CD8-positive, alpha-beta memory T cell (primary cell): ENCODE measurements around the gene PBX2. TPM values are rescaled to one million over a fixed set of nuclear protein-coding genes. Genes with fewer than 3 reads are reported as not detected.

Experiments used
- CTCF ChIA-PET: fragments of 350-600 bp; sonication (Branson Sonifier 250); formaldehyde crosslinking; loops from one replicate; lab custom pipeline; 2021; ENCODE audit warnings: antibody characterized with exemption; lab: Charles Lee
- POLR2A ChIA-PET: fragments of 350-600 bp; sonication (Branson Sonifier 250); formaldehyde crosslinking; loops from one replicate; lab custom pipeline; 2021; ENCODE audit warnings: antibody characterized with exemption; lab: Charles Lee
- DNase-seq, 5 donors: peaks; one replicate each; pipeline versions ENCODE4 v3.0.0 to v3.0.0-alpha.2; 2020 to 2022; ENCODE audit warnings: mixed read lengths in 1 of 5
- H3K27ac ChIP-seq: one replicate; pipeline ENCODE4 v1.7.0; 2013; ENCODE audit warnings: low read depth, mild to moderate bottlenecking, low read length, moderate library complexity
- H3K27me3 ChIP-seq: 2 replicates; pipeline ENCODE4 v1.7.0; 2013; ENCODE audit warnings: low read length, mild to moderate bottlenecking; ENCODE audit not compliant: insufficient read depth, poor library complexity, severe bottlenecking
- H3K36me3 ChIP-seq: 2 replicates; pipeline ENCODE4 v1.7.0; 2013; ENCODE audit warnings: mild to moderate bottlenecking, low read length, moderate library complexity; ENCODE audit not compliant: insufficient read depth
- H3K4me1 ChIP-seq: 2 replicates; pipeline ENCODE4 v1.7.0; 2013; ENCODE audit warnings: mild to moderate bottlenecking, low read length, moderate library complexity; ENCODE audit not compliant: insufficient read depth
- H3K4me3 ChIP-seq: 2 replicates; pipeline ENCODE4 v1.7.0; 2013; ENCODE audit warnings: mild to moderate bottlenecking, low read length
- H3K9me3 ChIP-seq: 2 replicates; pipeline ENCODE4 v1.7.0; 2013; ENCODE audit warnings: mild to moderate bottlenecking, low read length
- H3K27ac Mint-ChIP-seq, 8 donors: one replicate each; pipeline ENCODE4 v1.8.0; 2020 to 2021; ENCODE audit warnings: mixed read lengths in 8 of 8, mild to moderate bottlenecking in 6 of 8, inconsistent platforms in 3 of 8, moderate library complexity in 3 of 8
- H3K27me3 Mint-ChIP-seq, 2 donors: one replicate each; pipeline ENCODE4 v1.8.0; 2020 to 2021; ENCODE audit warnings: mixed read lengths in 2 of 2, mild to moderate bottlenecking in 1 of 2, moderate library complexity in 1 of 2
- H3K36me3 Mint-ChIP-seq, 3 donors: one replicate each; pipeline ENCODE4 v1.8.0; 2020 to 2021; ENCODE audit warnings: mixed read lengths in 3 of 3, inconsistent platforms in 1 of 3, mild to moderate bottlenecking in 1 of 3
- H3K4me1 Mint-ChIP-seq, 3 donors: one replicate each; pipeline ENCODE4 v1.8.0; 2020 to 2021; ENCODE audit warnings: mixed read lengths in 3 of 3, inconsistent platforms in 1 of 3, mild to moderate bottlenecking in 1 of 3
- H3K4me3 Mint-ChIP-seq, 7 donors: one replicate each; pipeline ENCODE4 v1.8.0; 2020 to 2021; ENCODE audit warnings: mixed read lengths in 7 of 7, mild to moderate bottlenecking in 6 of 7, moderate library complexity in 4 of 7, inconsistent platforms in 2 of 7
- H3K9me3 Mint-ChIP-seq, 5 donors: one replicate each; pipeline ENCODE4 v1.8.0; 2020 to 2022; ENCODE audit warnings: mixed read lengths in 5 of 5, mild to moderate bottlenecking in 3 of 5, moderate library complexity in 2 of 5, inconsistent platforms in 1 of 5
- polyA plus RNA-seq: library from polyadenylated mRNA; unstranded; fragments of 300-500 nt; fragmentation: Illumina TruSeq; gene quantifications from one replicate; pipeline ENCODE4 v1.2.3, GENCODE V29; 2021
- total RNA-seq, 2 experiments: library from RNA; stranded (reverse); gene quantifications; one replicate each; pipeline ENCODE4 v1.2.3, GENCODE V29; 2021

Gene PBX2
- total and polyA plus RNA-seq, 3 experiments from 2014 or later = 2.2 to 69.4 (median 63.5) TPM

GRCh38 chr6:32198345-32198696, 8.3 kb upstream of the PBX2 start:
- no peak for DNase-seq
- peak overlapping the region in 4 of 7 donors; percentile 4 to 92 (median 55) for H3K4me3 Mint-ChIP-seq
- Histone ChIP-seq H3K9me3 (no peaks in the 10 kb centered on the region), H3K4me1 (peaks cover 27% of the 10 kb centered on the region), H3K4me3 (no peak overlapping the region), H3K27ac (no peak overlapping the region), H3K27me3 (no peaks in the 10 kb centered on the region), H3K36me3 (no peaks in the 10 kb centered on the region)
- peaks cover 0 to 8% (median 0%) of the 10 kb centered on the region in 3 donors for H3K36me3 Mint-ChIP-seq
- no peaks in the 10 kb centered on the region for H3K9me3 Mint-ChIP-seq
- peaks cover 27 to 32% (median 28%) of the 10 kb centered on the region in 3 donors for H3K4me1 Mint-ChIP-seq
- peak overlapping the region in 5 of 8 donors; percentile 42 to 99 (median 68) for H3K27ac Mint-ChIP-seq
- peaks cover 2 to 8% of the 10 kb centered on the region in 2 donors for H3K27me3 Mint-ChIP-seq
- ChIA-PET CTCF (no interaction called here), POLR2A (interaction anchor here (0.5 kb wide), 1 partner anchor 56 kb away, joined by 4 read pairs; no protein-coding TSS in a partner anchor)

DNA sequence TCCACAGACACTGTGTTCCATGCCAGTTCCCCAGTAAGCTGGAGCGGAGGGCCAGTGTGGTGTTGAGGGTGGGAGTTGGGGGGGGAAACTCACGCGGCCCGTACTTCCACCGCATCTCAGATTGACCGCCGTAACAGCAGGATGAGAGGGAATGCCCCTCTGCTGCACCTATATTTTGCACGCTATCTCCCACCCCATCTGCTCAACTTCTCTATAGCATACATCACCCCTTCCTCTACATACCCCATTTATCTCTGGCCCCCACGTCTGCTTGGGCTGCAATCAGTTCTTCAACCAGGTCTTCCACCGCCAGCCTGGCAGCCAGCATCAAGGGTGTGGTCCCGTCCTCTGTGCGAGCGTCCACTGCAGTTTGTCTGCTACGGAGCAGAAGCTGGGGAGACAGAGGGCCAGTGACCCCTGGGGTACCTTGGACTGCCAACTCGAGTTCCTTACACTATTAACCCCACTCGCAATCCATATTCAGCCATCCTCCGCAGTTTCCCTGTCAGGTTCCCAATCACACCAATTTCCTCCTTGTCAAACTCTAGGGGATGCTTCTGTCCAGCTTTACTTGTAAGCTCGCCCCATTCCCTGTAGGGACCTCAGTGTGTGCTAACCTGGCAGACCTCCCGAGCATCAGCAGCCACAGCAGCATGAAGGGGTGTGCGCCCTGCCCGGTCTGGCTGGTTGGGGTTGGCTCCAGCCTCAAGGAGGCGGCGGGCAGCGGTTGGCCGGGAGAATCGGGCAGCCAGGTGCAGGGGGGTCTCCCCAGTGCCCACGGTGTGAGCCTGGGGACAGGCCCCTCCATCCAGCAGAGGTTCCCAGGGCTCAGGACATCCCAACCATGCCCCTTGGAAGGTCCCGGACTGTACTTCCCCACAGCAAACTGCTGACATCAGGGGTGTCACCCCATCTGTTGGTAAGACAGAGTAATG, 6.9 kb upstream of the PBX2 start:
- Histone ChIP-seq H3K27me3 (no peaks in the 10 kb centered on the region), H3K4me3 (peak overlapping the region; percentile 78), H3K4me1 (peaks cover 34% of the 10 kb centered on the region), H3K36me3 (no peaks in the 10 kb centered on the region), H3K9me3 (no peaks in the 10 kb centered on the region), H3K27ac (peak overlapping the region; percentile 99)
- H3K27ac Mint-ChIP-seq = peak overlapping the region; percentile 98 to 100 (median 100)
- no peaks in the 10 kb centered on the region for H3K9me3 Mint-ChIP-seq
- H3K36me3 Mint-ChIP-seq = peaks cover 0 to 18% (median 0%) of the 10 kb centered on the region in 3 donors
- H3K4me3 Mint-ChIP-seq = peak overlapping the region; percentile 92 to 100 (median 96)
- peaks cover 29 to 37% (median 33%) of the 10 kb centered on the region in 3 donors for H3K4me1 Mint-ChIP-seq
- CTCF ChIA-PET = interaction anchor here (1.3 kb wide), 1 partner anchor 36 kb away, joined by 5 read pairs; no protein-coding TSS in a partner anchor
- H3K27me3 Mint-ChIP-seq = peaks cover 2 to 7% of the 10 kb centered on the region in 2 donors
- POLR2A ChIA-PET = no interaction called here
- peak in 1 of 5 donors; percentile 27 for DNase-seq

DNA sequence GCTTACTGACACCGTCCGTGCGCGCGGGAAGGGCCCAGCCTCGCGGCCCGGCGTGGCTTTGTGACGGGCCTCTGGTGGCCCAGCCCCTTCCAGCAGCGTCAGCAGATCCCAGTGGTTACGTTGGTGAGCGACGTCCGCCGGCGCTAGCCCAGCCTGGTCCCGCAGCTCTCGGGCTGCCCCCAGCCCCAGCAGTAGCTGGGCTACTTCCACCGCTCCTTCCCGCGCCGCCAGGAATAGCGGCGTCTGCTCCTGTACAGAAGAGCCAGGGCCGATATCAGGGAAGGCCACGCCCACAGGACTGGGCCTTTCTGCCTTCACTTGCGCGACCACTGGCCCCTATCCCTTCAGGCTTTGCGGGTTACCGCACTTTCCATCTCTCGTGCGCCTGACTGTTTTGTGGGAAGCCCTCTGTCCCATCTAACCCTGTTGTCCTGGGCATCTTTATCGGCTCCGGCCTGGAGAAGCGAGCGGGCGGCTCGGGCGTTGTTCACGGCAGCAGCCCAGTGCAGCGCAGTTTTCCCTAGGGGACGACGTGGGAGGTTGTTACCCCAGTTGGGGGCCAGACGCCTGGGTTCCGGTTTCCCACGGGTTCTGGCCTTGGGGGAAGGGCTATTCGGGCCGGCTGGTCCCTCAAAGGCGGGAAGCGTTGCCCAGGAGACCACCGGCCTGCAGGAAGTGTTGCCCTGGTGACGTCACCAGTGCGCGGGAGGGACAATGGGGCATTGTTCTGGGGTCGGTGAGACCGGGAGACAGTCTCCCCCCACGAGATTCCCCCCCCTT, 6.1 kb upstream of the PBX2 start:
- peak in 4 of 5 donors; percentile 50 to 85 (median 70) for DNase-seq
- peaks cover 2 to 7% of the 10 kb centered on the region in 2 donors for H3K27me3 Mint-ChIP-seq
- H3K27ac Mint-ChIP-seq = peak overlapping the region; percentile 98 to 100 (median 100)
- peaks cover 0 to 26% (median 5%) of the 10 kb centered on the region in 3 donors for H3K36me3 Mint-ChIP-seq
- peak overlapping the region; percentile 92 to 100 (median 96) for H3K4me3 Mint-ChIP-seq
- H3K27me3 ChIP-seq = no peaks in the 10 kb centered on the region
- peaks cover 34% of the 10 kb centered on the region for H3K4me1 ChIP-seq
- ChIA-PET POLR2A (interaction anchor here (0.6 to 1.9 kb wide), 12 partner anchors 11 to 1732 kb away, joined by 3 to 34 read pairs (median 4); partner anchors contain the start of genes AGPAT1, ATF6B, FKBPL and NELFE), CTCF (interaction anchor here (0.9 to 2.2 kb wide), 13 partner anchors 13 to 642 kb away, joined by 3 to 19 read pairs (median 5); partner anchors contain the start of genes AGPAT1, ATF6B, FKBPL and TAP2)
- no peaks in the 10 kb centered on the region for H3K9me3 ChIP-seq
- peaks cover 4% of the 10 kb centered on the region for H3K36me3 ChIP-seq
- no peaks in the 10 kb centered on the region for H3K9me3 Mint-ChIP-seq
- H3K4me3 ChIP-seq = peak overlapping the region; percentile 78
- H3K27ac ChIP-seq = peak overlapping the region; percentile 99
- H3K4me1 Mint-ChIP-seq = peaks cover 30 to 43% (median 33%) of the 10 kb centered on the region in 3 donors

DNA sequence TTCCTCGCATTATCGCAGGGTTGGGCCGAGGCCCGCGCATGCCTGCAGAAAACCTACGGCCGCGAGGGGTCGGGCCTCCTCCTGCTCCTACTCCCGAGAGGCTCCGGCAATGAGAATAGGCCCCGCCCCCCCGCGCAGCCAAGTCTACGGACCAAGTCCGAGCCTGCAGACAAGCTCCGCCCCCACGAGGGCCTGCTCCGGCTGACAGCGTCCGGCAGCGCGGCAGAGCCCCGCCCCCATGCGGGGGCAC, 5.6 kb upstream of the PBX2 start:
- Mint-ChIP-seq H3K9me3 (no peaks in the 10 kb centered on the region), H3K4me1 (peaks cover 31 to 46% (median 33%) of the 10 kb centered on the region in 3 donors), H3K4me3 (peak overlapping the region; percentile 92 to 100 (median 96)), H3K36me3 (peaks cover 0 to 29% (median 8%) of the 10 kb centered on the region in 3 donors), H3K27ac (peak overlapping the region; percentile 98 to 100 (median 100)), H3K27me3 (peaks cover 2 to 6% of the 10 kb centered on the region in 2 donors)
- CTCF ChIA-PET = interaction anchor here (0.9 to 2.2 kb wide), 14 partner anchors 13 to 643 kb away, joined by 3 to 19 read pairs (median 5); partner anchors contain the start of genes AGPAT1, ATF6B, FKBPL and TAP2
- H3K4me3 ChIP-seq = peak overlapping the region; percentile 78
- peaks cover 34% of the 10 kb centered on the region for H3K4me1 ChIP-seq
- peak overlapping the region; percentile 99 for H3K27ac ChIP-seq
- peaks cover 5% of the 10 kb centered on the region for H3K36me3 ChIP-seq
- H3K9me3 ChIP-seq = no peaks in the 10 kb centered on the region
- peak; percentile 99 to 100 (median 100) for DNase-seq
- POLR2A ChIA-PET = interaction anchor here (0.7 to 1.9 kb wide), 12 partner anchors 10 to 1732 kb away, joined by 3 to 34 read pairs (median 4); partner anchors contain the start of genes AGPAT1, ATF6B, FKBPL and NELFE
- H3K27me3 ChIP-seq = no peaks in the 10 kb centered on the region

DNA sequence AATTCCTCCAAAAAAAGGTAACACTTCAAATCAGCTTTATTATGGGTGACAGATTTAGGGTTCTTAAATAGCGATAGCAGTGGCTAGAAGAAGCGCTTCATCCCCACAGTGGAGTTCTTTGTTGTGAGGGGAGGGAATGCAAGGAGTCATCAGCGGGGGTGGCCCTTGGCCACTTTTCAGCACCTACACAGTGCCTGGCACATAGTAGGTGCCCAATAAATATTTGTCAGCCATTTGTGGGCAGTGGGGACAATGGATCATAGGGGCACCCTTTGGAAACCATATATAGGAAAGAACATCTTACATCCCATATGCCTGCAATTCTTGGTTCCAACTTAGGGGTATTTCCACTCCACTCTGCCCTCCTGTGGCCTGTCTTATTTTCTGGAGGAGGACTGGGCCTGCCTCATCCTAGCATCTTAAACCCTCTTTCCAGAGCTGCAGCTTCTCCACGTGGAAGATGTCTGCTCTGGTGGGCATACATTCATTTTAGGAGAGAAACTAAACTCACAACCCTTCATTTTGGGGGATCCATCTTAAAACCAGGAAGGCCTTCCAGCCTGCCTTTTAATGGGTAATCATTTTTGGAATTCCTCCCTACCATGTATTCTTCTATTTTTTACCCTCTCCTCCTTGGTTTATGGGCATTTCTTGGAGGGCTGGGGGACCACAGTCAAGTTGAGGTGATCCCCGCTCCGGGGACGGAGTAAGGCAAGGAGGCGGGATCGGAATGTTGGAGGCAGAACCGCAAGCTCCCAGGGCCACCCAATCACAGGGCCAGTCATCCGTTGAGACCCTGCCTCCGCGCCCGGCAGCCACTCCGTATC, 5.0 kb upstream of the PBX2 start:
- peak overlapping the region; percentile 92 to 100 (median 96) for H3K4me3 Mint-ChIP-seq
- H3K4me1 Mint-ChIP-seq = peaks cover 33 to 50% (median 33%) of the 10 kb centered on the region in 3 donors
- POLR2A ChIA-PET = interaction anchor here (0.5 to 1.9 kb wide), 13 partner anchors 10 to 1731 kb away, joined by 3 to 34 read pairs (median 4); partner anchors contain the start of genes AGPAT1, ATF6B, FKBPL and NELFE
- peak overlapping the region; percentile 97 to 100 (median 100) for H3K27ac Mint-ChIP-seq
- DNase-seq = no peak
- no peaks in the 10 kb centered on the region for H3K27me3 ChIP-seq
- H3K27ac ChIP-seq = peak overlapping the region; percentile 99
- H3K4me3 ChIP-seq = peak overlapping the region; percentile 78
- CTCF ChIA-PET = interaction anchor here (0.9 to 2.2 kb wide), 16 partner anchors 12 to 644 kb away, joined by 3 to 19 read pairs (median 5); partner anchors contain the start of genes AGPAT1, ATF6B, FKBPL and TAP2
- H3K4me1 ChIP-seq = peaks cover 34% of the 10 kb centered on the region
- H3K36me3 Mint-ChIP-seq = peaks cover 0 to 35% (median 8%) of the 10 kb centered on the region in 3 donors
- H3K36me3 ChIP-seq = peaks cover 5% of the 10 kb centered on the region
- no peaks in the 10 kb centered on the region for H3K9me3 ChIP-seq
- H3K27me3 Mint-ChIP-seq = peaks cover 2% of the 10 kb centered on the region in 2 donors
- H3K9me3 Mint-ChIP-seq = no peaks in the 10 kb centered on the region

- H3K4me1 Mint-ChIP-seq = peaks cover 33 to 51% (median 33%) of the 10 kb centered on the region in 3 donors
- peaks cover 0 to 36% (median 8%) of the 10 kb centered on the region in 3 donors for H3K36me3 Mint-ChIP-seq
- H3K27me3 ChIP-seq = no peaks in the 10 kb centered on the region
- H3K9me3 Mint-ChIP-seq = no peaks in the 10 kb centered on the region
- H3K27me3 Mint-ChIP-seq = peaks cover 0 to 2% of the 10 kb centered on the region in 2 donors
- H3K4me1 ChIP-seq = peaks cover 34% of the 10 kb centered on the region
- peak overlapping the region; percentile 92 to 100 (median 97) for H3K4me3 Mint-ChIP-seq
- peak overlapping the region; percentile 43 to 100 (median 100) for H3K27ac Mint-ChIP-seq
- peak overlapping the region; percentile 99 for H3K27ac ChIP-seq
- H3K9me3 ChIP-seq = no peaks in the 10 kb centered on the region
- H3K36me3 ChIP-seq = peaks cover 5% of the 10 kb centered on the region
- ChIA-PET CTCF (interaction anchor here (1.0 to 2.2 kb wide), 6 partner anchors 12 to 65 kb away, joined by 3 to 19 read pairs (median 4); partner anchors contain the start of gene FKBPL), POLR2A (interaction anchor here (1.1 to 2.3 kb wide), 3 partner anchors 16 to 778 kb away, joined by 4 to 17 read pairs (median 7); partner anchors contain the start of gene RNF5)
- peak overlapping the region; percentile 78 for H3K4me3 ChIP-seq
- DNase-seq = no peak
These were observed 4.4 kb upstream of the PBX2 start for GRCh38 chr6:32194388-32194787.
